Muscle layer of duodenum (tissue), 2 donors: Measurements from ENCODE around the gene RASGRP2.

ENCODE experiments used
- H3K27ac ChIP-seq: one replicate; pipeline ENCODE4 v1.7.0; 2013; ENCODE audit warnings: mild to moderate bottlenecking, low read length
- H3K27me3 ChIP-seq: one replicate; pipeline ENCODE4 v1.7.0; 2013; ENCODE audit warnings: low read depth, mild to moderate bottlenecking, control low read depth, low read length
- H3K36me3 ChIP-seq, 2 donors: one replicate each; pipeline ENCODE4 v1.7.0; 2013; ENCODE audit warnings: low read length in 2 of 2, control low read depth in 1 of 2, mild to moderate bottlenecking in 1 of 2; ENCODE audit not compliant: insufficient read depth in 2 of 2, control insufficient read depth in 1 of 2
- H3K4me1 ChIP-seq, 2 donors: one replicate each; pipeline ENCODE4 v1.7.0; 2013; ENCODE audit warnings: low read length in 2 of 2, mild to moderate bottlenecking in 2 of 2, control low read depth in 1 of 2, moderate library complexity in 1 of 2; ENCODE audit not compliant: insufficient read depth in 2 of 2, control insufficient read depth in 1 of 2
- H3K4me3 ChIP-seq, 2 donors: one replicate each; pipeline ENCODE4 v1.7.0; 2013; ENCODE audit warnings: low read length in 2 of 2, low read depth in 1 of 2, mild to moderate bottlenecking in 1 of 2
- H3K9me3 ChIP-seq, 2 donors: one replicate each; pipeline ENCODE4 v1.7.0; 2013; ENCODE audit warnings: low read length in 2 of 2, control low read depth in 1 of 2, mild to moderate bottlenecking in 1 of 2; ENCODE audit not compliant: control insufficient read depth in 1 of 2
- donor health status: healthy.

Gene RASGRP2

GRCh38 chr11:64743591-64744543 lies at the start of gene RASGRP2:
Gene RASGRP2, minus strand, starts transcription at chr11:64744142. Its CDS starts 1,276 bp downstream, at chr11:64742866.
- H3K4me1 ChIP-seq: peaks cover 5 to 27% of the 10 kb centered on the region in 2 donors
- H3K4me3 ChIP-seq: peak within 1 kb of the TSS; percentile 62 to 77
- H3K27me3 ChIP-seq: peaks cover 10% of the 10 kb centered on the region
- H3K36me3 ChIP-seq: peaks cover 0 to 9% of the 10 kb centered on the region in 2 donors
- no peak within 1 kb of the TSS for H3K27ac ChIP-seq
- H3K9me3 ChIP-seq: no peaks in the 10 kb centered on the region

GRCh38 chr11:64792482-64792881 lies 48.5 kb upstream of the RASGRP2 start:
- H3K27me3 ChIP-seq: no peaks in the 10 kb centered on the region
- H3K9me3 ChIP-seq: no peaks in the 10 kb centered on the region
- H3K4me1 ChIP-seq: peaks cover 3 to 4% of the 10 kb centered on the region in 2 donors
- H3K27ac ChIP-seq: no peak overlapping the region
- peaks cover 3 to 52% of the 10 kb centered on the region in 2 donors for H3K36me3 ChIP-seq
- no peak overlapping the region for H3K4me3 ChIP-seq

- Histone ChIP-seq H3K9me3 (no peaks in the 10 kb centered on the region), H3K4me1 (peaks cover 3 to 5% of the 10 kb centered on the region in 2 donors), H3K27ac (no peak overlapping the region), H3K4me3 (no peak overlapping the region), H3K36me3 (peaks cover 3 to 46% of the 10 kb centered on the region in 2 donors), H3K27me3 (no peaks in the 10 kb centered on the region)
Observed at GRCh38 chr11:64791781-64792291, 47.9 kb upstream of the RASGRP2 start.

GRCh38 chr11:64790205-64791095 lies 46.5 kb upstream of the RASGRP2 start:
- Histone ChIP-seq H3K27me3 (no peaks in the 10 kb centered on the region), H3K36me3 (peaks cover 3 to 33% of the 10 kb centered on the region in 2 donors), H3K4me1 (peaks cover 3 to 5% of the 10 kb centered on the region in 2 donors), H3K4me3 (no peak overlapping the region), H3K9me3 (no peaks in the 10 kb centered on the region), H3K27ac (no peak overlapping the region)

GRCh38 chr11:64789331-64790204 lies 45.6 kb upstream of the RASGRP2 start:
- peaks cover 3 to 5% of the 10 kb centered on the region in 2 donors for H3K4me1 ChIP-seq
- no peak overlapping the region for H3K4me3 ChIP-seq
- H3K9me3 ChIP-seq: no peaks in the 10 kb centered on the region
- peaks cover 3 to 33% of the 10 kb centered on the region in 2 donors for H3K36me3 ChIP-seq
- H3K27me3 ChIP-seq: no peaks in the 10 kb centered on the region
- H3K27ac ChIP-seq: no peak overlapping the region

- no peaks in the 10 kb centered on the region for H3K27me3 ChIP-seq
- no peaks in the 10 kb centered on the region for H3K9me3 ChIP-seq
- H3K36me3 ChIP-seq: peaks cover 3 to 33% of the 10 kb centered on the region in 2 donors
- H3K27ac ChIP-seq: no peak overlapping the region
- no peak overlapping the region for H3K4me3 ChIP-seq
- H3K4me1 ChIP-seq: peaks cover 3 to 5% of the 10 kb centered on the region in 2 donors
Observed at GRCh38 chr11:64788321-64789215, 44.6 kb upstream of the RASGRP2 start.

GRCh38 chr11:64787526-64788320 lies 43.8 kb upstream of the RASGRP2 start:
- no peaks in the 10 kb centered on the region for H3K9me3 ChIP-seq
- no peak overlapping the region for H3K4me3 ChIP-seq
- H3K27ac ChIP-seq: no peak overlapping the region
- H3K4me1 ChIP-seq: peaks cover 3 to 5% of the 10 kb centered on the region in 2 donors
- peaks cover 3 to 33% of the 10 kb centered on the region in 2 donors for H3K36me3 ChIP-seq
- no peaks in the 10 kb centered on the region for H3K27me3 ChIP-seq

- Histone ChIP-seq H3K9me3 (no peaks in the 10 kb centered on the region), H3K36me3 (peaks cover 3 to 19% of the 10 kb centered on the region in 2 donors), H3K4me3 (no peak overlapping the region), H3K27me3 (no peaks in the 10 kb centered on the region), H3K4me1 (peaks cover 3 to 5% of the 10 kb centered on the region in 2 donors), H3K27ac (no peak overlapping the region)
Observed at GRCh38 chr11:64786308-64786707, 42.4 kb upstream of the RASGRP2 start.

GRCh38 chr11:64784813-64785581 lies 41.1 kb upstream of the RASGRP2 start:
- Histone ChIP-seq H3K27me3 (no peaks in the 10 kb centered on the region), H3K9me3 (no peaks in the 10 kb centered on the region), H3K27ac (no peak overlapping the region), H3K36me3 (peaks cover 0 to 15% of the 10 kb centered on the region in 2 donors), H3K4me1 (peaks cover 3 to 5% of the 10 kb centered on the region in 2 donors), H3K4me3 (no peak overlapping the region)
